HG03558 (cell line): ENCODE measurements around the gene PLK3.
"Not testable (repeated sequence)": the region's sequence is repeated elsewhere in the genome, so short reads cannot be mapped to it uniquely, and the experiment has no call there.

Source experiments
- ATAC-seq: cut with Tn5 transposase; IDR thresholded peaks from one replicate; pipeline ENCODE4 v1.9.1; 2021; ENCODE audit warnings: moderate number of reproducible peaks; ENCODE audit not compliant: unreplicated experiment; ENCODE audit errors: extremely low read depth

The PLK3 gene

GRCh38 chr1:44808063-44808937, 8.1 kb downstream of the PLK3 start, which contains the start of gene BTBD19:
TSS of gene BTBD19 (plus strand) at chr1:44808523. CDS start at chr1:44808821, 298 bp downstream.
- no peak for ATAC-seq

- ATAC-seq, result peak; percentile 34
These were observed 9.1 kb downstream of the PLK3 start for GRCh38 chr1:44808938-44809917.

GRCh38 chr1:44810101-44810761, 10.1 kb downstream of the PLK3 start:
- ATAC-seq, result no peak

GRCh38 chr1:44810762-44811105, 10.6 kb downstream of the PLK3 start:
- not testable (repeated sequence) for ATAC-seq

GRCh38 chr1:44811234-44811633, 11.1 kb downstream of the PLK3 start:
- ATAC-seq, result no peak

GRCh38 chr1:44812822-44813543, 12.8 kb downstream of the PLK3 start:
- no peak for ATAC-seq

GRCh38 chr1:44815926-44816325, 15.7 kb downstream of the PLK3 start:
- ATAC-seq, result not testable (repeated sequence)

- ATAC-seq, result no peak
These were observed 17.1 kb downstream of the PLK3 start for GRCh38 chr1:44817307-44817706.

- ATAC-seq, result no peak
These were observed 17.8 kb downstream of the PLK3 start for GRCh38 chr1:44817771-44818495.

- ATAC-seq, result no peak
These were observed 19.0 kb downstream of the PLK3 start for GRCh38 chr1:44819196-44819607.

- peak; percentile 51 for ATAC-seq
These were observed 19.6 kb downstream of the PLK3 start for GRCh38 chr1:44819608-44820327.

GRCh38 chr1:44820328-44821239, 20.4 kb downstream of the PLK3 start:
- no peak for ATAC-seq

GRCh38 chr1:44821240-44821715, 21.1 kb downstream of the PLK3 start:
- no peak for ATAC-seq

GRCh38 chr1:44822131-44822701, 22.0 kb downstream of the PLK3 start:
- ATAC-seq, result no peak

- ATAC-seq, result no peak
These were observed 22.8 kb downstream of the PLK3 start for GRCh38 chr1:44822981-44823451.

- ATAC-seq, result not testable (repeated sequence)
These were observed 24.2 kb downstream of the PLK3 start for GRCh38 chr1:44824392-44824791.
